Mesendoderm (in vitro differentiated cells): Measurements from ENCODE around the gene TSPAN18.

Source experiments
- DNase-seq: peaks from one replicate; pipeline ENCODE4 v3.0.0; 2013
- H2AK5ac ChIP-seq: 2 replicates; pipeline ENCODE4 v1.6.1; 2013; ENCODE audit warnings: low read length, inconsistent platforms
- H2BK120ac ChIP-seq: 2 replicates; pipeline ENCODE4 v1.6.1; 2013; ENCODE audit warnings: low read depth, mild to moderate bottlenecking, low read length, moderate library complexity, mixed read lengths
- H2BK15ac ChIP-seq: replicated peaks from 2 replicates; pipeline ENCODE4 v1.6.1; 2013; ENCODE audit warnings: low read depth, mild to moderate bottlenecking, moderate library complexity
- H2BK5ac ChIP-seq: 2 replicates; pipeline ENCODE4 v1.6.1; 2013; ENCODE audit warnings: low read length, inconsistent platforms
- H3K18ac ChIP-seq: 2 replicates; pipeline ENCODE4 v1.6.1; 2013; ENCODE audit warnings: mild to moderate bottlenecking, low read length, mixed read lengths
- H3K23ac ChIP-seq: one replicate; pipeline ENCODE4 v1.6.1; 2013; ENCODE audit warnings: low read length
- H3K27ac ChIP-seq: 2 replicates; pipeline ENCODE4 v1.5.1; 2013; ENCODE audit warnings: low read depth, mild to moderate bottlenecking, inconsistent platforms, low read length, moderate library complexity
- H3K27me3 ChIP-seq: 2 replicates; pipeline ENCODE4 v1.6.1; 2013; ENCODE audit warnings: low read length, control low read depth, mild to moderate bottlenecking, inconsistent platforms; ENCODE audit not compliant: insufficient read depth, poor library complexity
- H3K36me3 ChIP-seq: 2 replicates; pipeline ENCODE4 v1.6.1; 2013; ENCODE audit warnings: low read length, inconsistent platforms; ENCODE audit not compliant: control insufficient read depth, insufficient read depth
- H3K4ac ChIP-seq: one replicate; pipeline ENCODE4 v1.6.1; 2013; ENCODE audit warnings: low read depth, mild to moderate bottlenecking, low read length, moderate library complexity
- H3K4me1 ChIP-seq: 2 replicates; pipeline ENCODE4 v1.6.1; 2013; ENCODE audit warnings: low read depth, low read length, inconsistent platforms; ENCODE audit not compliant: control insufficient read depth
- H3K4me2 ChIP-seq: 2 replicates; pipeline ENCODE4 v1.6.1; 2013; ENCODE audit warnings: low read length
- H3K4me3 ChIP-seq: 2 replicates; pipeline ENCODE4 v1.5.1; 2013; ENCODE audit warnings: mild to moderate bottlenecking, low read length
- H3K56ac ChIP-seq: one replicate; pipeline ENCODE4 v1.6.1; 2013; ENCODE audit warnings: low read length
- H3K79me1 ChIP-seq: 2 replicates; pipeline ENCODE4 v1.6.1; 2013; ENCODE audit warnings: low read length, inconsistent platforms
- H3K79me2 ChIP-seq: 2 replicates; pipeline ENCODE4 v1.6.1; 2013; ENCODE audit warnings: mild to moderate bottlenecking, low read length; ENCODE audit not compliant: control insufficient read depth, insufficient read depth
- H3K9ac ChIP-seq: 2 replicates; pipeline ENCODE4 v1.6.1; 2013; ENCODE audit warnings: low read length, inconsistent platforms
- H4K5ac ChIP-seq: one replicate; pipeline ENCODE4 v1.6.1; 2013; ENCODE audit warnings: low read length
- H4K8ac ChIP-seq: one replicate; pipeline ENCODE4 v1.6.1; 2013; ENCODE audit warnings: low read depth, mild to moderate bottlenecking, control low read depth, low read length, moderate library complexity
- WGBS: extraction: QIAGEN DNeasy Blood & Tissue Kit; methylation state at CpG from one replicate; pipeline ENCODE4 v1.1.7; 2013; ENCODE audit warnings: low lambda C conversion rate, missing lambda C conversion rate; ENCODE audit not compliant: insufficient coverage; ENCODE audit errors: extremely low coverage; 5-methylcytosine and 5-hydroxymethylcytosine counted together

TSPAN18 gene

DNA sequence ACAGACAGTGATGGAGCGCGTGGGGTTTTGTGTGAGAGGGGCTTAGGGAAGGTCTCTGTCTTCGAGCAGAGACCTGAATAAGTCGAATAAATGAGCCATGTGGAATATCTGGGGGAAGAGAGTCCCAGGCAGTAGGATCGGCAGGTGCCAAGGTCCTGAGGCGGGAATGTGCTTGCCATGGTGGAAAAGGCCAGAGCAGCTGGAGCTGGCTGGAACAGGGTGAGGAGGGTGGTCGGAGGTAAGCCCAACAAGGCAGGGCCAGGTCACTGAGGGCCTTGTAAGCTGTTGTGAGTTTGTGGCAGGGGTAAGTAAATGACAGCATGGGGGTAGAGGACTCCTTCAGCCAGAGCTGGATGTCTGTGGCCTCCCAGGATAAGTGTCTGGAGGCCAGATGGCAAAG, 152.7 kb downstream of the TSPAN18 start:
- no peak overlapping the region for H2BK5ac ChIP-seq
- no peak overlapping the region for H3K9ac ChIP-seq
- no peak overlapping the region for H4K8ac ChIP-seq
- no peaks in the 10 kb centered on the region for H3K79me2 ChIP-seq
- H3K27me3 ChIP-seq, result no peaks in the 10 kb centered on the region
- no peak overlapping the region for H3K4me2 ChIP-seq
- H3K79me1 ChIP-seq, result no peaks in the 10 kb centered on the region
- H2BK120ac ChIP-seq, result no peak overlapping the region
- H3K27ac ChIP-seq, result no peak overlapping the region
- no peak overlapping the region for H2BK15ac ChIP-seq
- no peak overlapping the region for H4K5ac ChIP-seq
- no peak overlapping the region for H2AK5ac ChIP-seq
- no CpG with 5 or more reads among the region's 7 CpGs for WGBS
- H3K23ac ChIP-seq, result no peak overlapping the region
- H3K18ac ChIP-seq, result no peak overlapping the region
- no peak overlapping the region for H3K56ac ChIP-seq
- H3K4me1 ChIP-seq, result peaks cover 5% of the 10 kb centered on the region
- no peaks in the 10 kb centered on the region for H3K36me3 ChIP-seq
- H3K4ac ChIP-seq, result no peak overlapping the region
- no peak overlapping the region for H3K4me3 ChIP-seq
- no peak for DNase-seq

DNA sequence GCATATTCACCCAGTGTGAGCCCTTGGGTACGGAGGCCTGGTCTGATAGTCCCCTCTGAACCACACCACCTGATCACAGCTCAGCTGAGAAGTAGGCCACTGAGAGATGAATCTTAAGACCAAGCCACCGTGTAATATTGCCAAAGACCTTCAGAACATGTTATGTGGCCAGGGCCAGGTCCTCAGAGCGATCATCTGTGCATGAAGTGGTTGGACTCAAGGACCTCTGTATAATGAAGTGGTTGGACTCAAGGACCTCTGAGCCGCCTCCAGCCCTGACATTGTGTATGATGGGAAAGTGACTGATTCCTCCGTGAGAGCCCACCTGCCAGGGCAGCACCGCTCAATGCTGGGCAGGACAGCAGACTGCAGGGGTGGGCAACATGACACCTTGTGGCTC, 153.7 kb downstream of the TSPAN18 start:
- Histone ChIP-seq H3K79me1 (no peaks in the 10 kb centered on the region), H3K4me2 (no peak overlapping the region), H4K8ac (no peak overlapping the region), H3K4me1 (peaks cover 5% of the 10 kb centered on the region), H2BK120ac (no peak overlapping the region), H3K27me3 (no peaks in the 10 kb centered on the region), H3K27ac (no peak overlapping the region), H3K18ac (no peak overlapping the region), H3K4me3 (no peak overlapping the region), H3K36me3 (no peaks in the 10 kb centered on the region), H3K79me2 (no peaks in the 10 kb centered on the region), H2AK5ac (no peak overlapping the region), H3K56ac (no peak overlapping the region), H2BK15ac (no peak overlapping the region), H3K9ac (no peak overlapping the region), H3K23ac (no peak overlapping the region), H3K4ac (no peak overlapping the region), H4K5ac (no peak overlapping the region), H2BK5ac (no peak overlapping the region)
- WGBS, result no CpG with 5 or more reads among the region's 6 CpGs
- DNase-seq, result no peak

DNA sequence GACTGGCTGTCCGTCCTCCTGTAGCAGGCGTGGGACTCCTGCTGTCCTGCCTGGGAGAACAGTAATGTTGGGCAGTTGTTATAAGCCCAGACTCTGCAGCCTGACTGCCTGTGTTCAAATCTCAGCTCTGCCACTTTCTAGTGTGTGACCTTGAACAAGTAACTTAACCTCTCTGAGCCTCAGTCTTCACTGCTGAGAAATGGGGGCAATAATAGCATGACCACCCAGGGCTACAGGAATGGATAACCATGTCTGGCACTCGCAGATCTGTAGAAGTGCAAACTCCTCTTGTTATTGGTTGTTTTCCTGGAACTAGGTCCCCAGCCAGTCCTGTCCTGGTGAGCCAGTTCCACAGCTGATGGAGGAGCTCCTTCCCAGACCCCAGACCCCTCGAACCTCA, 154.2 kb downstream of the TSPAN18 start:
- H3K4me3 ChIP-seq, result no peak overlapping the region
- no CpG with 5 or more reads among the region's 4 CpGs for WGBS

DNA sequence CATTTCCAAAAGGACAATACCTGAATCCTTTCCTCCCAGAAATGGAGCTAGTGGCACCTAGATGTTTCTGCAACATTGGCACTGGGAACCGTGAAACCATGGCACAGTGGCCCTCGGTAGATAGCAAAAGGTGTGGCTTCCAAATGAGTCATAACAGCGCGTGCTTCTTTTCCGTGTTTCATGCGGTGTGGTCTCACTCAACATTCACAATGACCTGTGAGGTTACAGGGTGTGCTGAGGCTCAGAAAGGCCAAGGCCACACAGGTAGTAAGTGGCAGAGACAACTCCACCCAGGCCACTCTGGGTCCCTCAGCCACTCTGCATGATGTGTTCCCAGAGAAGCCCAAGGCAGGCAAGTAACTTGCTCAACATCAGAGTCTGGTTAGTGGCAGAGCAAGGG, 156.5 kb downstream of the TSPAN18 start:
- H3K4me2 ChIP-seq, result no peak overlapping the region
- no peak overlapping the region for H3K18ac ChIP-seq
- DNase-seq, result no peak
- no peaks in the 10 kb centered on the region for H3K79me1 ChIP-seq
- H3K27ac ChIP-seq, result no peak overlapping the region
- H4K8ac ChIP-seq, result no peak overlapping the region
- no peaks in the 10 kb centered on the region for H3K36me3 ChIP-seq
- no peaks in the 10 kb centered on the region for H3K27me3 ChIP-seq
- H2BK120ac ChIP-seq, result no peak overlapping the region
- no CpG with 5 or more reads among the region's 6 CpGs for WGBS
- no peak overlapping the region for H3K56ac ChIP-seq
- no peaks in the 10 kb centered on the region for H3K79me2 ChIP-seq
- no peak overlapping the region for H4K5ac ChIP-seq
- H3K4ac ChIP-seq, result no peak overlapping the region
- H3K9ac ChIP-seq, result no peak overlapping the region
- no peak overlapping the region for H3K4me3 ChIP-seq
- H2BK5ac ChIP-seq, result no peak overlapping the region
- peaks cover 7% of the 10 kb centered on the region for H3K4me1 ChIP-seq
- H3K23ac ChIP-seq, result no peak overlapping the region
- no peak overlapping the region for H2AK5ac ChIP-seq
- H2BK15ac ChIP-seq, result no peak overlapping the region

More for the DNA sequence above, 154.2 kb downstream of the TSPAN18 start:
- Histone ChIP-seq H3K18ac (no peak overlapping the region), H2BK15ac (no peak overlapping the region), H3K36me3 (no peaks in the 10 kb centered on the region), H4K8ac (no peak overlapping the region), H3K9ac (no peak overlapping the region), H3K79me2 (no peaks in the 10 kb centered on the region), H3K27me3 (no peaks in the 10 kb centered on the region), H3K79me1 (no peaks in the 10 kb centered on the region), H3K4me2 (no peak overlapping the region), H4K5ac (no peak overlapping the region), H3K27ac (no peak overlapping the region), H2AK5ac (no peak overlapping the region), H3K4me1 (peaks cover 9% of the 10 kb centered on the region), H3K23ac (no peak overlapping the region), H3K4ac (no peak overlapping the region), H2BK120ac (no peak overlapping the region), H3K56ac (no peak overlapping the region), H2BK5ac (no peak overlapping the region)
- no peak for DNase-seq

DNA sequence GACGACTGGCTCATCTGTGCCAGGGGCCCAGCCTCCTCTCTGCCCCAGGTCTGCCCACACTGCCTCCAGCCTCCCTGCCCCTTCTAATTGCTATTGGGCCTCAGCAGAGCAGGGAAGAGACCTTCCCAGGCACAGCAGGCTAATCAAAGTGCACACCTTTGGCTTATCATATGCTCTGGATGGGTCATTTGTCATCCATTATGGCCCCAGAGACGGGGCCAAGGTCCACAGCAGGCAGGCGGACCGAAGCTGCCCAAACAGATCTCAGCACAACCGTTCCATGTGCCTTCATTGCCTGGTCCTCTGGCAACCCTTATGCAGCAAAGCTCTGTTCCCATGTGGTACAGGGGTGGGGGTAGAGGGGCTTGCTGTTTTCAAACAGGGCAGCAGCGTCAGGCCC, 157.3 kb downstream of the TSPAN18 start:
- H3K4me2 ChIP-seq, result no peak overlapping the region
- H3K4ac ChIP-seq, result no peak overlapping the region
- H3K4me1 ChIP-seq, result peaks cover 6% of the 10 kb centered on the region
- no peak overlapping the region for H2BK5ac ChIP-seq
- H4K8ac ChIP-seq, result no peak overlapping the region
- no peak for DNase-seq
- H2BK15ac ChIP-seq, result no peak overlapping the region
- H3K27ac ChIP-seq, result no peak overlapping the region
- H3K9ac ChIP-seq, result no peak overlapping the region
- H3K23ac ChIP-seq, result no peak overlapping the region
- no peak overlapping the region for H3K18ac ChIP-seq
- no peaks in the 10 kb centered on the region for H3K27me3 ChIP-seq
- H3K79me2 ChIP-seq, result no peaks in the 10 kb centered on the region
- no peaks in the 10 kb centered on the region for H3K79me1 ChIP-seq
- H2AK5ac ChIP-seq, result no peak overlapping the region
- no peak overlapping the region for H3K56ac ChIP-seq
- H2BK120ac ChIP-seq, result no peak overlapping the region
- no CpG with 5 or more reads among the region's 6 CpGs for WGBS
- H4K5ac ChIP-seq, result no peak overlapping the region
- H3K4me3 ChIP-seq, result no peak overlapping the region
- H3K36me3 ChIP-seq, result no peaks in the 10 kb centered on the region

DNA sequence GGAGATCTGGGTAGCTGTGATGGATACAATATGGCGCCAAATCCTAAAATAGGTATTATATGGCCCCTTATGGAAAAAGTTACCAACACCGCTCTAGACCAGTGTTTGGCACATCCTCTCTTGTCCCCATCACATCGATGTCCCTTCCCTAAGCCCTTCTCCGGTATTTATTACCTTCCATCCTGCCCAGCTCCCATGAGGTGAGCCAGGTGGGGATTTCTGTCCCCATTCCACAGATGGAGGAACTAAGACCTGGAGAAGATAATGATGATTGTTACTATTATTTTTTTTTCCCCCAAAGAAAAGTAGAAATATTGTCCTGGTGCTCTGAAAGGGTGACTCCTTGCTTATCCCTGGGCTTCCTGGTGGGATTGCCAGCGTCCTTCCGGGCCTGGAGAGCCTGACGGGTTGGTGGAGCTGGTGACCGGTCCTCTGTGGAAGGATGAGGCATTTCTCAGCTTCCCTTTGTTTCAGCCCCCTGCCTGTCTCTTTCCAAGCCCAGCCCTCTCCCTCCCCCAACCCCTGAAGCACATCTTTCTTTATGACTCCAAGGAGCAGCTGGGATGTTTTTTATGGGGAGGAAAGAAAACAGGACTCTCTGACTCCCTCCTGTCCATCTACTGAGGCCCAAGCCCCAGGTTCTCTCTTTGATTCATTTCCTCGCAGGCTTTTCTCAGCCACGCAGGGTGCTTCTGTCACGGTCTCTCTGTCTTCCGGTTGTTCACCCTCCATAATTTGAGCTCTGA, 158.5 kb downstream of the TSPAN18 start:
- DNase-seq, result no peak
- H3K27ac ChIP-seq, result no peak overlapping the region
- H2BK15ac ChIP-seq, result no peak overlapping the region

More for the DNA sequence above, 158.5 kb downstream of the TSPAN18 start:
- Histone ChIP-seq H3K36me3 (no peaks in the 10 kb centered on the region), H3K79me2 (no peaks in the 10 kb centered on the region), H4K5ac (no peak overlapping the region), H2AK5ac (no peak overlapping the region), H3K4me3 (no peak overlapping the region), H2BK5ac (no peak overlapping the region), H3K4ac (no peak overlapping the region), H3K18ac (no peak overlapping the region), H3K4me1 (peaks cover 6% of the 10 kb centered on the region), H3K27me3 (no peaks in the 10 kb centered on the region), H3K56ac (no peak overlapping the region), H3K4me2 (no peak overlapping the region), H4K8ac (no peak overlapping the region), H2BK120ac (no peak overlapping the region), H3K9ac (no peak overlapping the region), H3K79me1 (no peaks in the 10 kb centered on the region), H3K23ac (no peak overlapping the region)
- no CpG with 5 or more reads among the region's 12 CpGs for WGBS
